Activated T-helper 2 cell treated with anti-CD3 and anti-CD28 coated beads, Interferon-gamma antibody, Interleukin-2, Interleukin-4, amounts not matched to agents 10 μg/mL and 5 μg/mL and 100 μg/mL, durations not matched to agents 14 hours and 24 hours and 36 hours (primary cell): Measurements from ENCODE around the gene SEMA3A. TPM values are rescaled to one million over a fixed set of nuclear protein-coding genes. Genes with fewer than 3 reads are reported as not detected.

Experiments used
- DNase-seq: peaks from one replicate; pipeline ENCODE4 v3.0.0; 2021; ENCODE audit warnings: low spot score
- H3K27ac Mint-ChIP-seq: one replicate; pipeline ENCODE4 v1.8.0; 2021; ENCODE audit warnings: mixed read lengths
- H3K27me3 Mint-ChIP-seq: one replicate; pipeline ENCODE4 v1.8.0; 2021; ENCODE audit warnings: low read depth, mixed read lengths
- H3K36me3 Mint-ChIP-seq: one replicate; pipeline ENCODE4 v1.8.0; 2021; ENCODE audit warnings: low read depth, mixed read lengths
- H3K4me1 Mint-ChIP-seq: one replicate; pipeline ENCODE4 v1.8.0; 2021; ENCODE audit warnings: low read depth, mixed read lengths
- H3K4me3 Mint-ChIP-seq: one replicate; pipeline ENCODE4 v1.8.0; 2021; ENCODE audit warnings: low read depth, mild to moderate bottlenecking, moderate library complexity, mixed read lengths
- H3K9me3 Mint-ChIP-seq: one replicate; pipeline ENCODE4 v1.8.0; 2021; ENCODE audit warnings: mixed read lengths
- intact Hi-C: fragments of 100-400 bp; cut with micrococcal nuclease; formaldehyde crosslinking; loops from one replicate; pipeline ENCODE4 v1.15.1; 2023
- total RNA-seq: library from RNA; stranded (reverse); gene quantifications from 2 replicates; pipeline ENCODE4 v1.2.3, GENCODE V29; 2022

Gene SEMA3A
- total RNA-seq, 1 donor from 2014 or later: 0.25 TPM

- intact Hi-C loops: no loop called here
- Mint-ChIP-seq H3K27ac (no peak overlapping the region), H3K27me3 (peaks cover 3% of the 10 kb centered on the region), H3K4me3 (no peak overlapping the region), H3K9me3 (no peaks in the 10 kb centered on the region), H3K36me3 (no peaks in the 10 kb centered on the region), H3K4me1 (peaks cover 1% of the 10 kb centered on the region)
- no peak for DNase-seq
Observed at GRCh38 chr7:84112771-84113170, 81.8 kb downstream of the SEMA3A start.

DNA sequence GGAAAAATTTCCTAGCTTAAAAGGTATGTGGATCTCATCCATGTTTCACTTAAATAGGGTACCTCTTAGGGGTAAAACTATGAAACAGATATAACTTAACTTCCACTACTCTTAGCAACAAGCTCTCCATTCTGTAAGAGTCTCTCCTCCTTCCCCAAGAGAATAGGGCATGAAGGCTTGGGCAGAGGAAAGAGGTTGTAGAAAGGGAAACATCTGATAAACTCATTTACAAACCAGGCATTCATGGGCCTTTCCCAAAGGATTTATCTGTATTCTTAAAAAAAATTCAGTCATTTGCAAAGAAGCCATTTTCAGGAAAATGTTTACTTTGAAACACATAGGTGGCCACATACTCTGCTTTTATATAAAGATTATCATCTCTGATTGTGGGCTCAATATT lies 82.7 kb downstream of the SEMA3A start:
- Mint-ChIP-seq H3K9me3 (no peaks in the 10 kb centered on the region), H3K27ac (no peak overlapping the region)
- intact Hi-C loops: no loop called here

GRCh38 chr7:84110400-84110799 lies 84.2 kb downstream of the SEMA3A start:
- peaks cover 3% of the 10 kb centered on the region for H3K27me3 Mint-ChIP-seq
- no peak overlapping the region for H3K27ac Mint-ChIP-seq
- no peak overlapping the region for H3K4me3 Mint-ChIP-seq
- intact Hi-C loops: no loop called here
- H3K9me3 Mint-ChIP-seq: no peaks in the 10 kb centered on the region
- no peak for DNase-seq
- no peaks in the 10 kb centered on the region for H3K36me3 Mint-ChIP-seq
- peaks cover 1% of the 10 kb centered on the region for H3K4me1 Mint-ChIP-seq

More for the DNA sequence above, 82.7 kb downstream of the SEMA3A start:
- Mint-ChIP-seq H3K4me1 (peaks cover 1% of the 10 kb centered on the region), H3K36me3 (no peaks in the 10 kb centered on the region), H3K27me3 (peaks cover 3% of the 10 kb centered on the region), H3K4me3 (no peak overlapping the region)
- DNase-seq: no peak

DNA sequence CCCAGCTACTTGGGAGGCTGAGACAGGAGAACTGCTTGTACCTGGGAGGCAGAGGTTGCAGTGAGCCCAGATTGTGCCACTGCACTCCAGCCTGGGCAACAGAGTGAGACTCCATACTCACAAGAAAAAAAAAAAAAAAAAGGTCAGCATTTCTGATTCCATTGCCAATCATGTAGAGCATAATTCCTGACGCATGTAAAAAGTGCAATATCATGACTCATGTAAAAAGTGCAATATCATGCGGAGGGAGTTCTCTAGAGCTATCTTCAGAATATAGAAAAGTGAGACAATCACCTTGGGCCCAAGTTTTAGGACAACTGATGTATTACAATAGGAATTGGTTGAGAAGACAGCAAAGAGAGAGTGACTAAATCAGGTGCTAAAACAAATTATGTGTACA lies 85.8 kb downstream of the SEMA3A start:
- Mint-ChIP-seq H3K36me3 (no peaks in the 10 kb centered on the region), H3K27me3 (peaks cover 3% of the 10 kb centered on the region), H3K9me3 (no peaks in the 10 kb centered on the region), H3K4me1 (peaks cover 1% of the 10 kb centered on the region), H3K27ac (no peak overlapping the region), H3K4me3 (no peak overlapping the region)
- intact Hi-C loops: no loop called here
- DNase-seq: no peak

GRCh38 chr7:84108119-84108518 lies 86.5 kb downstream of the SEMA3A start:
- intact Hi-C loops: no loop called here
- H3K4me3 Mint-ChIP-seq: no peak overlapping the region
- H3K9me3 Mint-ChIP-seq: no peaks in the 10 kb centered on the region
- no peaks in the 10 kb centered on the region for H3K36me3 Mint-ChIP-seq
- H3K27ac Mint-ChIP-seq: no peak overlapping the region
- no peak for DNase-seq
- H3K27me3 Mint-ChIP-seq: peaks cover 3% of the 10 kb centered on the region
- peaks cover 1% of the 10 kb centered on the region for H3K4me1 Mint-ChIP-seq

DNA sequence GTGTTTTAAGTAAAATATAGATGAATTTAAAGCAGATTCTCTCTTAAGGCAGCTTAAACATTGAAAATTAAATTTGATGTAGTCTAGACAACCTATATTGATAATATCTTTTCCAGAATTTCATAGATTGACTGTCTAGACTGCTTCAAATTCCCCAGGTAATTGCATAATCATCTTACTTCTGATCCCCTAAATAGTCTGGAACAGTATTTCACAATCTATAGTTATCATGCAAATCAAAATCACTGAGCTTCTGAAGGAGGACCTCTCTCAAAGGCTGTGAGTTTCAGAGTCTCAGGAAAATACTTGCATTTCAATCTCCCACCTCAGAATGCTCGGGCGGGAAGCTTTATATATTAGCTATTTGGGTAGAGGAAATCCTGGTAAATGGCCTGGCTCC lies 87.3 kb downstream of the SEMA3A start:
- H3K9me3 Mint-ChIP-seq: no peaks in the 10 kb centered on the region
- peaks cover 3% of the 10 kb centered on the region for H3K27me3 Mint-ChIP-seq
- intact Hi-C loops: no loop called here
- H3K4me1 Mint-ChIP-seq: peaks cover under 1% of the 10 kb centered on the region
- H3K27ac Mint-ChIP-seq: no peak overlapping the region
- no peaks in the 10 kb centered on the region for H3K36me3 Mint-ChIP-seq
- no peak overlapping the region for H3K4me3 Mint-ChIP-seq
- no peak for DNase-seq

DNA sequence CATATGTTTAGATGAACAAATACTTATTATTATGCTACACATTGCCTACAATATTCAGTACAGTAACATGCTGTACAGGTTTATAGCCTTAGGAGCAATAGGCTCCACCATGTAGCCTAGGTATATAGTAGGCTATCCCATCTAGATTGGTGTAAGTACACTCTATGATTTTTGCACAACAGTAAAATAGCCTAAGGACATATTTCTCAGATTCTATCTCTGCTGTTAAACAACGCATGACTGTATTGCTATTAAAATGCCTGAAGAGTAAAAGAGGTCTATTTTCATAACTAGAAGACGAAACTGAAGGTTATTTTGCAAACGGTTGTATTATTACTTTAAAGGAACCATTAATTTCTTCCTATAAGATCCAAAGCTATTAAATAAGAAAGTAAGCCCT lies 88.3 kb downstream of the SEMA3A start:
- Mint-ChIP-seq H3K4me1 (peaks cover 2% of the 10 kb centered on the region), H3K27ac (no peak overlapping the region)

GRCh38 chr7:84105586-84105985 lies 89.0 kb downstream of the SEMA3A start:
- Mint-ChIP-seq H3K9me3 (no peaks in the 10 kb centered on the region), H3K4me1 (peaks cover 2% of the 10 kb centered on the region), H3K27ac (no peak overlapping the region), H3K36me3 (no peaks in the 10 kb centered on the region), H3K4me3 (no peak overlapping the region), H3K27me3 (peaks cover 6% of the 10 kb centered on the region)
- intact Hi-C loops: no loop called here
- no peak for DNase-seq

More for the DNA sequence above, 88.3 kb downstream of the SEMA3A start:
- peaks cover 3% of the 10 kb centered on the region for H3K27me3 Mint-ChIP-seq
- H3K4me3 Mint-ChIP-seq: no peak overlapping the region
- DNase-seq: no peak
- no peaks in the 10 kb centered on the region for H3K9me3 Mint-ChIP-seq
- intact Hi-C loops: no loop called here
- no peaks in the 10 kb centered on the region for H3K36me3 Mint-ChIP-seq

DNA sequence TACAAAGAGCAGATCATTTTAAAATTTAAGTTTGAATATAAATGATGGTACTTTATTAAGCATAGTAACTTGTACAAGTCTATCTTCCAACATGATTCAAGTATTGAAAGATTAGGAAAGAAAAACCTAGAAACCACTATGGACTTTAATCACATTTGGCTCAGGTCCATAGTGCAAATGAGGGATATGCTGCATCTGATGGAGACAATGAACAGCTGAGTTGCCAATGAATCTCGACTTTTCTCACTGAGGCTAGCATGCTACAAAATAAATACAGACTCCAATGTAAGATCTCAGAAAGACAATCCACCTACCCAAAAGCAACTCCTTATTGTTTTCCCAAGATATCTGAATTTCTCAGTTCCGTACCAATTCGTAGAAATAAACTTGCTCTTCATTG lies 89.8 kb downstream of the SEMA3A start:
- DNase-seq: no peak
- Mint-ChIP-seq H3K4me3 (no peak overlapping the region), H3K27me3 (peaks cover 9% of the 10 kb centered on the region), H3K9me3 (no peaks in the 10 kb centered on the region), H3K27ac (no peak overlapping the region), H3K36me3 (no peaks in the 10 kb centered on the region), H3K4me1 (peaks cover 2% of the 10 kb centered on the region)
- intact Hi-C loops: no loop called here

GRCh38 chr7:84102213-84102612 lies 92.4 kb downstream of the SEMA3A start:
- H3K9me3 Mint-ChIP-seq: no peaks in the 10 kb centered on the region
- intact Hi-C loops: no loop called here
- no peaks in the 10 kb centered on the region for H3K36me3 Mint-ChIP-seq
- peaks cover 2% of the 10 kb centered on the region for H3K4me1 Mint-ChIP-seq
- no peak overlapping the region for H3K4me3 Mint-ChIP-seq
- DNase-seq: no peak
- peaks cover 8% of the 10 kb centered on the region for H3K27me3 Mint-ChIP-seq
- H3K27ac Mint-ChIP-seq: no peak overlapping the region

DNA sequence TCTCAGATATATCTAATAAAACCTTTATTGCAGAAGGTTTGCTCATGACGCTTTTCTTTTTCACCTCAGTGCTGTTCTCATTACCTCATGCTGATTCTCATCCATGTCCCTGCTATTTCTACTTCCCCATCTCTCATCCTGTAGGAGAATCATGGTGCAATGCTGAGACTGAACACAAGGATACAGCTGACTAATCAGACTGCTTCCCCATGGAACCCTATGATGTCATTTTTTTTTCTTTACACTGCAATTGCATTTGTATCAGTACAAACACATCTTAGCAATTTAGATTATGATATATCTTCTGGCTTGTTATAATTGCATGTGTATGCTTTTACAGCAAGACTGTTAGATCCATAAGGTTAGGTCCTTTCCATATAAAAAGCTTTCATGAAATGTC lies 93.7 kb downstream of the SEMA3A start:
- peaks cover 11% of the 10 kb centered on the region for H3K27me3 Mint-ChIP-seq
- no peak overlapping the region for H3K27ac Mint-ChIP-seq
- no peaks in the 10 kb centered on the region for H3K36me3 Mint-ChIP-seq
- no peak for DNase-seq
- H3K4me1 Mint-ChIP-seq: peaks cover 4% of the 10 kb centered on the region
- no peaks in the 10 kb centered on the region for H3K9me3 Mint-ChIP-seq
- intact Hi-C loops: no loop called here
- H3K4me3 Mint-ChIP-seq: no peak overlapping the region

DNA sequence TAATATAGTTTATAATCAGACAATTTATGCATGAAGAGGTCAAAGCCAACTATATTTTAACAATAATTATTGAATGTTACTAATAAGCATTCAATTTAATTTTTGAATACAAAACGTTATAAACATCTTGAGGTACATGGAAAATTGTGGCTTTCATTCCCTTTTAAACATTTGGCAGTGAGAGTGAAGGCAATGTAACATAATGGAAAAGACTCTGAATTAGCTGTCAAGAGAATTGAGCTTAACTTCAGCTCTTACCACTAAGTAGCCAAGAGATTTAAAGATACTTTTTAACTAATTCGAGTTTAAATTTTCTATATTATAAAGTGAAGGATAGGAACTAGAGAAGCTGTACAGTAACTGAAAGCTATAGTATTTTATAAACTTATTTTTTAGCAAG lies 98.6 kb downstream of the SEMA3A start:
- intact Hi-C loops: no loop called here
- no peaks in the 10 kb centered on the region for H3K9me3 Mint-ChIP-seq
- DNase-seq: no peak
- H3K27me3 Mint-ChIP-seq: peaks cover 11% of the 10 kb centered on the region
- H3K36me3 Mint-ChIP-seq: no peaks in the 10 kb centered on the region
- no peak overlapping the region for H3K27ac Mint-ChIP-seq
- H3K4me3 Mint-ChIP-seq: no peak overlapping the region
- H3K4me1 Mint-ChIP-seq: peaks cover 17% of the 10 kb centered on the region

- DNase-seq: no peak
- no peaks in the 10 kb centered on the region for H3K9me3 Mint-ChIP-seq
- intact Hi-C loops: loop anchor here (5.0 kb wide), 1 partner anchor 95 kb away; no protein-coding TSS in a partner anchor
- no peaks in the 10 kb centered on the region for H3K36me3 Mint-ChIP-seq
- peaks cover 18% of the 10 kb centered on the region for H3K4me1 Mint-ChIP-seq
- peak overlapping the region; percentile 80 for H3K27ac Mint-ChIP-seq
- peaks cover 3% of the 10 kb centered on the region for H3K27me3 Mint-ChIP-seq
- peak overlapping the region; percentile 66 for H3K4me3 Mint-ChIP-seq
Observed at GRCh38 chr7:84092207-84092606, 102.4 kb downstream of the SEMA3A start.

GRCh38 chr7:84091318-84091717 lies 103.3 kb downstream of the SEMA3A start:
- H3K9me3 Mint-ChIP-seq: no peaks in the 10 kb centered on the region
- peak overlapping the region; percentile 62 for H3K27ac Mint-ChIP-seq
- no peaks in the 10 kb centered on the region for H3K36me3 Mint-ChIP-seq
- H3K27me3 Mint-ChIP-seq: no peaks in the 10 kb centered on the region
- peak overlapping the region; percentile 43 for H3K4me3 Mint-ChIP-seq
- no peak for DNase-seq
- intact Hi-C loops: loop anchor here (5.0 kb wide), 1 partner anchor 96 kb away; no protein-coding TSS in a partner anchor
- peaks cover 15% of the 10 kb centered on the region for H3K4me1 Mint-ChIP-seq
